MCF 10A (cell line): ENCODE data around the gene TXNDC5. TPM values are rescaled to one million over a fixed set of nuclear protein-coding genes. Genes with fewer than 3 reads are reported as not detected.

Source experiments
- BruUV-seq: library from RNA; stranded (reverse); fragments of 400-500 nt; replicated peaks from 2 replicates; lab custom pipeline; 2021; lab: Mats Ljungman, UMichigan
- CTCF ChIA-PET: fragments of 300-600 bp; sonication (Branson Sonifier 250); formaldehyde crosslinking; extraction: SDS; loops from one replicate; lab custom pipeline; 2021; ENCODE audit warnings: antibody characterized with exemption, inconsistent platforms; lab: Yijun Ruan, JAX
- POLR2A ChIA-PET: fragments of 300-600, 350-650 bp; sonication (Branson Sonifier 250); formaldehyde crosslinking; extraction: SDS; loops from one replicate; lab custom pipeline; 2020; ENCODE audit warnings: antibody characterized with exemption, inconsistent platforms; lab: Yijun Ruan, JAX
- DNase-seq: peaks from one replicate; pipeline ENCODE4 v3.0.0-alpha.2; 2018; ENCODE audit not compliant: unreplicated experiment
- H3K27ac Mint-ChIP-seq: one replicate; pipeline ENCODE4 v1.8.0; 2022; ENCODE audit warnings: mild to moderate bottlenecking, low read depth, mixed read lengths; ENCODE audit not compliant: unreplicated experiment
- H3K27me3 Mint-ChIP-seq: one replicate; pipeline ENCODE4 v1.8.0; 2022; ENCODE audit warnings: mixed read lengths; ENCODE audit not compliant: insufficient read depth, unreplicated experiment
- H3K36me3 Mint-ChIP-seq: one replicate; pipeline ENCODE4 v1.8.0; 2022; ENCODE audit warnings: mild to moderate bottlenecking, moderate library complexity, mixed read lengths; ENCODE audit not compliant: insufficient read depth, unreplicated experiment
- H3K4me1 Mint-ChIP-seq: one replicate; pipeline ENCODE4 v1.8.0; 2022; ENCODE audit warnings: mixed read lengths; ENCODE audit not compliant: insufficient read depth, unreplicated experiment
- H3K4me3 Mint-ChIP-seq: one replicate; pipeline ENCODE4 v1.8.0; 2022; ENCODE audit warnings: mild to moderate bottlenecking, moderate library complexity, mixed read lengths; ENCODE audit not compliant: unreplicated experiment
- H3K9me3 Mint-ChIP-seq: one replicate; pipeline ENCODE4 v1.8.0; 2022; ENCODE audit warnings: mixed read lengths; ENCODE audit not compliant: unreplicated experiment
- CTCF ChIP-seq: fragments of 200-600 bp; IDR thresholded peaks from one replicate; pipeline ENCODE4 v1.8.0; 2022; ENCODE audit warnings: antibody characterized with exemption, mild to moderate bottlenecking; ENCODE audit not compliant: unreplicated experiment
- intact Hi-C: fragments of 100-400 bp; cut with micrococcal nuclease; formaldehyde crosslinking; loops from 2 replicates; pipeline ENCODE4 v1.14.1; 2022
- total RNA-seq: library from RNA; stranded (reverse); gene quantifications from 2 replicates; pipeline ENCODE4 v1.2.3, GENCODE V29; 2022

The TXNDC5 gene
- total RNA-seq, 1 experiment from 2014 or later, result 195 TPM

GRCh38 chr6:7920425-7920824, 9.8 kb upstream of the TXNDC5 start:
- BruUV-seq, result no TSS peak
- no peaks in the 10 kb centered on the region for H3K4me1 Mint-ChIP-seq
- H3K9me3 Mint-ChIP-seq, result peaks cover 5% of the 10 kb centered on the region
- H3K4me3 Mint-ChIP-seq, result no peak overlapping the region
- no peak for TF ChIP-seq CTCF
- H3K27ac Mint-ChIP-seq, result no peak overlapping the region
- CTCF ChIA-PET, result no interaction called here
- POLR2A ChIA-PET, result no interaction called here
- no peaks in the 10 kb centered on the region for H3K36me3 Mint-ChIP-seq
- intact Hi-C loops, result no loop called here
- no peaks in the 10 kb centered on the region for H3K27me3 Mint-ChIP-seq
- peak; percentile 35 for DNase-seq

GRCh38 chr6:7919871-7920270, 9.3 kb upstream of the TXNDC5 start:
- BruUV-seq, result no TSS peak
- no peaks in the 10 kb centered on the region for H3K27me3 Mint-ChIP-seq
- CTCF ChIA-PET, result no interaction called here
- no peaks in the 10 kb centered on the region for H3K36me3 Mint-ChIP-seq
- H3K4me1 Mint-ChIP-seq, result no peaks in the 10 kb centered on the region
- POLR2A ChIA-PET, result no interaction called here
- no peak for TF ChIP-seq CTCF
- H3K9me3 Mint-ChIP-seq, result no peaks in the 10 kb centered on the region
- H3K4me3 Mint-ChIP-seq, result no peak overlapping the region
- intact Hi-C loops, result no loop called here
- H3K27ac Mint-ChIP-seq, result no peak overlapping the region
- peak; percentile 85 for DNase-seq

GRCh38 chr6:7918403-7918802, 7.8 kb upstream of the TXNDC5 start:
- H3K36me3 Mint-ChIP-seq, result no peaks in the 10 kb centered on the region
- no peak overlapping the region for H3K27ac Mint-ChIP-seq
- no TSS peak for BruUV-seq
- TF ChIP-seq CTCF, result no peak
- no peaks in the 10 kb centered on the region for H3K4me1 Mint-ChIP-seq
- no peaks in the 10 kb centered on the region for H3K9me3 Mint-ChIP-seq
- H3K27me3 Mint-ChIP-seq, result no peaks in the 10 kb centered on the region
- ChIA-PET CTCF (interaction anchor here (0.6 to 1.0 kb wide), 5 partner anchors 34 to 215 kb away, joined by 3 to 4 read pairs (median 3); no protein-coding TSS in a partner anchor), POLR2A (no interaction called here)
- no peak overlapping the region for H3K4me3 Mint-ChIP-seq
- intact Hi-C loops, result no loop called here
- DNase-seq, result no peak

GRCh38 chr6:7917729-7918128, 7.1 kb upstream of the TXNDC5 start:
- no peaks in the 10 kb centered on the region for H3K27me3 Mint-ChIP-seq

More at GRCh38 chr6:7917729-7918128, 7.1 kb upstream of the TXNDC5 start:
- no peak overlapping the region for H3K4me3 Mint-ChIP-seq
- BruUV-seq, result no TSS peak
- H3K4me1 Mint-ChIP-seq, result no peaks in the 10 kb centered on the region
- no peak overlapping the region for H3K27ac Mint-ChIP-seq
- ChIA-PET CTCF (interaction anchor here (0.6 to 1.0 kb wide), 2 partner anchors 72 to 215 kb away, joined by 3 to 4 read pairs; no protein-coding TSS in a partner anchor), POLR2A (interaction anchor here (0.5 to 1.6 kb wide), 2 partner anchors 57 to 146 kb away, joined by 3 to 6 read pairs; no protein-coding TSS in a partner anchor)
- H3K36me3 Mint-ChIP-seq, result no peaks in the 10 kb centered on the region
- H3K9me3 Mint-ChIP-seq, result no peaks in the 10 kb centered on the region
- no peak for DNase-seq
- no peak for TF ChIP-seq CTCF
- intact Hi-C loops, result no loop called here
